GM23248 (cell line): ENCODE results near the gene KCTD20.

Experiments
- EZH2 ChIP-seq: fragments of 200-600 bp; sonication (generic); IDR thresholded peaks from 2 replicates; pipeline ENCODE4 v1.6.1; 2018; ENCODE audit warnings: antibody characterized with exemption, mild to moderate bottlenecking; ENCODE audit not compliant: insufficient read depth, poor library complexity, severe bottlenecking
- EZH2phosphoT487 ChIP-seq: fragments of 200-600 bp; sonication (generic); IDR thresholded peaks from 2 replicates; pipeline ENCODE4 v1.6.1; 2018; ENCODE audit warnings: antibody characterized with exemption, moderate library complexity, mild to moderate bottlenecking, low read depth; ENCODE audit not compliant: insufficient read depth

GRCh38 chr6:36516988-36517387 is 74.2 kb downstream of the KCTD20 start:
- no peak for TF ChIP-seq EZH2phosphoT487
- TF ChIP-seq EZH2 = no peak
